ENCODE results near the gene MUC5B. TPM values are rescaled to one million over a fixed set of nuclear protein-coding genes. Genes with fewer than 3 reads are reported as not detected.
A peak's percentile ranks its signal among the peaks of the same experiment; 100 is the strongest.

The MUC5B gene
- total and polyA plus RNA-seq, 2 of the 13 experiments (the other 11 are each of a cell fraction or from before 2014, with no cell fraction given), result 0.01 TPM; not detected in 1

GRCh38 chr11:1219834-1220815 lies 2.7 kb upstream of the MUC5B start (continued):
- TF ChIP-seq CENPT (CRISPR knock-in tag; IDR thresholded peaks at IDR 0.05; ENCODE audit: low read depth), result no peak
- peak; percentile 97 for TF ChIP-seq HMG20B (CRISPR knock-in tag; conservative IDR thresholded peaks at IDR 0.05)
- no peak for TF ChIP-seq ZFP41 (CRISPR knock-in tag; IDR thresholded peaks at IDR 0.05; ENCODE audit: borderline replicate concordance)
- TF ChIP-seq ATF3 (CRISPR knock-in tag; IDR thresholded peaks at IDR 0.05), result no peak
- TF ChIP-seq GMEB2 (CRISPR knock-in tag; IDR thresholded peaks at IDR 0.05; ENCODE audit: low read depth), result no peak
- TF ChIP-seq ATF1 (CRISPR knock-in tag; IDR thresholded peaks at IDR 0.05), result no peak
- TF ChIP-seq ZSCAN5A (CRISPR knock-in tag; IDR thresholded peaks at IDR 0.05; ENCODE audit: borderline replicate concordance), result 0 out of 2 replicates have a peak, but pooled peaks have one; percentile 52
- TF ChIP-seq ZNF207 (IDR thresholded peaks at IDR 0.05; ENCODE audit: borderline replicate concordance), result no peak
- peak; percentile 87 for TF ChIP-seq FOXJ3 (CRISPR knock-in tag; IDR thresholded peaks at IDR 0.05; ENCODE audit: borderline replicate concordance)
- no peak for TF ChIP-seq HNRNPUL1 (IDR thresholded peaks at IDR 0.05; ENCODE audit: low read depth, low read length)
- 0 out of 2 replicates have a peak, but pooled peaks have one; percentile 21 for TF ChIP-seq KDM1A (CRISPR knock-in tag; IDR thresholded peaks at IDR 0.05)
- peak; percentile 64; the same call in 1 of the 2 replicates for TF ChIP-seq FOXK1 (CRISPR knock-in tag; IDR thresholded peaks at IDR 0.05; ENCODE audit: borderline replicate concordance, low read depth)
- TF ChIP-seq SRSF4 (IDR thresholded peaks at IDR 0.05; ENCODE audit: low read depth, low read length, poor library complexity, severe bottlenecking), result no peak
- TF ChIP-seq FOXM1 (CRISPR knock-in tag; IDR thresholded peaks at IDR 0.05), result no peak
- TF ChIP-seq RFX3 (CRISPR knock-in tag; IDR thresholded peaks at IDR 0.05), result no peak
- TF ChIP-seq SIX4 (CRISPR knock-in tag; IDR thresholded peaks at IDR 0.05), result peak; percentile 20; the same call in 1 of the 2 replicates
- no peak for TF ChIP-seq MEIS1 (CRISPR knock-in tag; IDR thresholded peaks at IDR 0.05; ENCODE audit: borderline replicate concordance)
- TF ChIP-seq RAD51 (IDR thresholded peaks at IDR 0.05; ENCODE audit: borderline replicate concordance), result no peak
- TF ChIP-seq ZNF552 (CRISPR knock-in tag; IDR thresholded peaks at IDR 0.05; ENCODE audit: borderline replicate concordance), result no peak; the same call in 1 of the 2 replicates
- TF ChIP-seq HOXA7 (CRISPR knock-in tag; IDR thresholded peaks at IDR 0.05), result no peak
- TF ChIP-seq FOSL1 (CRISPR knock-in tag; IDR thresholded peaks at IDR 0.05; ENCODE audit: borderline replicate concordance), result no peak
- no peak for TF ChIP-seq ZNF737 (CRISPR knock-in tag; IDR thresholded peaks at IDR 0.05; ENCODE audit: borderline replicate concordance)
- no peak for TF ChIP-seq MNT (IDR thresholded peaks at IDR 0.05)
- no peak for TF ChIP-seq ZNF768 (CRISPR knock-in tag; IDR thresholded peaks at IDR 0.05)
- TF ChIP-seq MAF1 (CRISPR knock-in tag; IDR thresholded peaks at IDR 0.05; ENCODE audit: borderline replicate concordance), result 0 out of 2 replicates have a peak, but pooled peaks have one; percentile 68

Measured in HepG2 (cell line).